ENCODE measurements around the gene CCNI.

Gene CCNI

GRCh38 chr4:77001907-77002306, 73.9 kb downstream of the CCNI start:
- Histone ChIP-seq H3K9me3 (no peaks in the 10 kb centered on the region), H3K4me3 (no peak overlapping the region), H3K4me1 (peaks cover 13% of the 10 kb centered on the region), H3K36me3 (replicated peaks) (peaks cover 59% of the 10 kb centered on the region), H3K27me3 (ENCODE audit: low read depth) (no peaks in the 10 kb centered on the region)
- peak; percentile 29 to 71 for DNase-seq (ENCODE audit: low spot score in 2 of 2)
- in situ Hi-C loops (cut with MboI; ENCODE audit: low sequenced_read_pairs) = no loop called here

GRCh38 chr4:76998251-76998901, 77.4 kb downstream of the CCNI start:
- Histone ChIP-seq H3K4me1 (peaks cover 13% of the 10 kb centered on the region), H3K36me3 (replicated peaks) (peaks cover 38% of the 10 kb centered on the region), H3K9me3 (no peaks in the 10 kb centered on the region), H3K4me3 (no peak overlapping the region), H3K27me3 (ENCODE audit: low read depth) (no peaks in the 10 kb centered on the region)
- in situ Hi-C loops (cut with MboI; ENCODE audit: low sequenced_read_pairs) = no loop called here
- DNase-seq (ENCODE audit: low spot score in 2 of 2) = no peak

GRCh38 chr4:76997532-76997931, 78.3 kb downstream of the CCNI start:
- H3K27me3 ChIP-seq (ENCODE audit: low read depth) = no peaks in the 10 kb centered on the region
- in situ Hi-C loops (cut with MboI; ENCODE audit: low sequenced_read_pairs) = no loop called here
- H3K36me3 ChIP-seq (replicated peaks) = peaks cover 34% of the 10 kb centered on the region
- H3K9me3 ChIP-seq = no peaks in the 10 kb centered on the region
- peaks cover 13% of the 10 kb centered on the region for H3K4me1 ChIP-seq
- no peak for DNase-seq (ENCODE audit: low spot score in 2 of 2)
- no peak overlapping the region for H3K4me3 ChIP-seq

Measured in HAP-1 (cell line).